GM10266 (cell line): ENCODE measurements around the gene ENPP1.

ENCODE experiments used
- DNase-seq: peaks from one replicate; pipeline ENCODE4 v3.0.0; 2012; ENCODE audit errors: extremely low spot score
- TF ChIP-seq, protein P1 (sequence below): IDR thresholded peaks from 2 replicates; pipeline ENCODE4 v1.5.1; 2012; ENCODE audit warnings: mild to moderate bottlenecking, low read depth; ENCODE audit not compliant: control insufficient read depth, insufficient read depth; ENCODE audit errors: missing control alignments

The ENPP1 gene

DNA sequence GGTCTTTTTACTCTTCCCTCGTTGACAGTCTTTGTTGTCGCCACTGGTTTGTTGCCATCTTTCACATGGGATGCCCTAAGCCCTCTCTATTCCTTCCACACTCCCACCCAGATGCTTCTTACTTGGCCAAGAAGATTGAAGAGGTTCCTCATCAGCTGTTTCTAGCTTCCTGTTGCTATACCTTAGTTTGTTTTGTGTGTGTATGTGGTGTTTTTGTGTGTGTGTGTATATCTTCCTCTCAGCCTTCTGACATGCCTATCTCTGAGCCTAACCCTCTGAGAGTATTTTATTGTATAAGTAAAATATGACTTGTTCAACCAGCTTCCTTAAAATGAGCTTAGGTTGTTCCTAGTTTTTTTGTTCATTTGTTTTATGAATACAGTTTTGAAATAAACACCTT is 35.9 kb downstream of the ENPP1 start:
- TF ChIP-seq, protein P1, sequence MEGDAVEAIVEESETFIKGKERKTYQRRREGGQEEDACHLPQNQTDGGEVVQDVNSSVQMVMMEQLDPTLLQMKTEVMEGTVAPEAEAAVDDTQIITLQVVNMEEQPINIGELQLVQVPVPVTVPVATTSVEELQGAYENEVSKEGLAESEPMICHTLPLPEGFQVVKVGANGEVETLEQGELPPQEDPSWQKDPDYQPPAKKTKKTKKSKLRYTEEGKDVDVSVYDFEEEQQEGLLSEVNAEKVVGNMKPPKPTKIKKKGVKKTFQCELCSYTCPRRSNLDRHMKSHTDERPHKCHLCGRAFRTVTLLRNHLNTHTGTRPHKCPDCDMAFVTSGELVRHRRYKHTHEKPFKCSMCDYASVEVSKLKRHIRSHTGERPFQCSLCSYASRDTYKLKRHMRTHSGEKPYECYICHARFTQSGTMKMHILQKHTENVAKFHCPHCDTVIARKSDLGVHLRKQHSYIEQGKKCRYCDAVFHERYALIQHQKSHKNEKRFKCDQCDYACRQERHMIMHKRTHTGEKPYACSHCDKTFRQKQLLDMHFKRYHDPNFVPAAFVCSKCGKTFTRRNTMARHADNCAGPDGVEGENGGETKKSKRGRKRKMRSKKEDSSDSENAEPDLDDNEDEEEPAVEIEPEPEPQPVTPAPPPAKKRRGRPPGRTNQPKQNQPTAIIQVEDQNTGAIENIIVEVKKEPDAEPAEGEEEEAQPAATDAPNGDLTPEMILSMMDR, result no peak
- DNase-seq, result no peak

DNA sequence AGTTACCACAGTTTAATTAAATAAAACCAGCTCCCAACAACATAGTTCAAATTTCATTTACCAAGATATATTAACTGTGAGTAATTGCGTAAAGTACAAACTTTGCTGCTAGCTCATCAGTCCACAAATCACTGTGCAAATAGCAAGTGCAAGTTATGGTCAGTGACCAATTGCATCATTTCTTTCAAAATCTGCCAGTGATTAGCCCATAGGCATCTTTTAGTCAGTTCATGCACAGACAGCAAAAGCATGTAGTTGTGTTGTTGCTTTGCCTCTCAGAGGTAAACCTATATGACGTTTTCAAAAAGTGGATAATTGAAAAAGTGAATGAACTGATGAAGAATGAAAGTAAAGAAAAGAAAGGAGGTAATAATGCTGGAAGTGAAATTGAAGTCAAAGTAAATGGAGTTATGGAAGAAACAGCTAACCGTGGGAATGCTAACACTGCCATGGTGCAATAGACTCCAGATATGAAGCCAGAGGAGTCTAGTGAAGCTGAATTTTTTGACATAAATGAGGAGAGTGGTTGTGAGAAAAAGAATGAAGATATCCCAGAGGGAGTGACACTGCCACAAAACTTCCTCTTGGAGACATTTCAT is 36.5 kb downstream of the ENPP1 start:
- TF ChIP-seq, protein P1, result no peak
- no peak for DNase-seq

DNA sequence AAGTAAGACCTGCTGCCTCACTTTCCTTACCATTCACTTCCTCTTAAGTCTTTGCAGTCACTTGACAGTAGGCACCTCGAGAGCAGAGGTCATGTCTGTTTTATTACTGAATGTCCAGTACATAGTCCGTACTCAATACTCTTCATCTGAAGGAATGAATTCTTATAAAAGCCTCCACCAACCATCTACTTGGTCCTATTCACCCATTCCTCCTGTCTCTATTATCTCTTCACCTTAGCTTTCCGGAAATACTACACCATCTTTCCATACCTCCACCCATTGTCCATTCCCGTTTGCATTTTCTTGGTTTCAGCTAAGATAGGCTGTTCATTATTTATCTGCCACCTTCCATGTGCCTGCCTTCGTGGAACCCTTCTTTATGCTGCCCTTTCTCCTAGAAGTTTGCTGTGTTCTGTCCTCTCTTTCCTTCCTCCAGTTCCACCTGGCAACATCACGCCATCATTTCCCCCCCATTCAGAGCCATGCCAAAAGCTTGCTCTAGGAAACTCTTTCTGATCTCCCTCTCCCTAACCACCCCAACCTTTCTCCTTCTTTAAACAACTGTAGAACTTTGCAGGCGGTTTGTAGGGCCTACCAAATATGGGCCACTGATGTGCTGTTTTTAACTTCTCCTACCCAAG is 38.3 kb downstream of the ENPP1 start:
- no peak for DNase-seq
- TF ChIP-seq, protein P1, result no peak

- DNase-seq, result no peak
- TF ChIP-seq, protein P1, result no peak
Observed at GRCh38 chr6:131846905-131847304, 39.1 kb downstream of the ENPP1 start.

- DNase-seq, result no peak
- TF ChIP-seq, protein P1, result no peak
Observed at GRCh38 chr6:131849799-131850198, 42.0 kb downstream of the ENPP1 start.

- DNase-seq, result no peak
- TF ChIP-seq, protein P1, result no peak
Observed at GRCh38 chr6:131851049-131851769, 43.4 kb downstream of the ENPP1 start.

GRCh38 chr6:131852200-131852599 is 44.4 kb downstream of the ENPP1 start:
- no peak for DNase-seq
- TF ChIP-seq, protein P1, result no peak
